BLaER1 treated with 17β-estradiol and CSF1 and Interleukin-3, amounts not matched to agents 10 nM and 100 nM (cell line): ENCODE results near the gene SOX12.
"Not testable (repeated sequence)": the region's sequence is repeated elsewhere in the genome, so short reads cannot be mapped to it uniquely, and the experiment has no call there.

Source experiments
- H3K27ac ChIP-seq, 11 experiments: shearing (Covaris generic); formaldehyde crosslinking; 2 replicates each; pipeline ENCODE4 v1.8.1; 2022
- H3K27me3 ChIP-seq, 11 experiments: shearing (Covaris generic); formaldehyde crosslinking; 2 replicates each; pipeline ENCODE4 v1.8.1; 2022
- H3K36me3 ChIP-seq, 11 experiments: shearing (Covaris generic); formaldehyde crosslinking; 2 replicates each; pipeline ENCODE4 v1.8.1; 2022
- H3K4me1 ChIP-seq, 10 experiments: shearing (Covaris generic); formaldehyde crosslinking; 2 replicates each; pipeline ENCODE4 v1.8.1; 2022
- H3K4me2 ChIP-seq, 11 experiments: shearing (Covaris generic); formaldehyde crosslinking; 2 replicates each; pipeline ENCODE4 v1.8.1; 2022
- H3K4me3 ChIP-seq, 10 experiments: shearing (Covaris generic); formaldehyde crosslinking; 2 replicates each; pipeline ENCODE4 v1.8.1; 2022
- H3K9ac ChIP-seq, 11 experiments: shearing (Covaris generic); formaldehyde crosslinking; 2 replicates each; pipeline ENCODE4 v1.8.1; 2022
- H3K9me3 ChIP-seq, 11 experiments: shearing (Covaris generic); formaldehyde crosslinking; replicated peaks in 1 of 11; 2 replicates each; pipeline ENCODE4 v1.8.1; 2022
- H4K20me1 ChIP-seq, 11 experiments: shearing (Covaris generic); formaldehyde crosslinking; 2 replicates each; pipeline ENCODE4 v1.8.1; 2022
- Cebpa-rat ChIP-seq, 11 experiments: shearing (Covaris generic); IDR thresholded peaks; 2 replicates each; pipeline ENCODE4 v1.8.1; 2022

SOX12 gene

GRCh38 chr20:347317-347639 is 21.9 kb downstream of the SOX12 start:
- Histone ChIP-seq H3K9ac (peak overlapping the region; percentile 79 to 93 (median 85)), H3K4me1 (peaks cover 14 to 27% (median 22%) of the 10 kb centered on the region in 10 experiments), H3K4me2 (peak overlapping the region; percentile 83 to 97 (median 92)), H3K4me3 (peak overlapping the region; percentile 63 to 81 (median 70)), H3K36me3 (peaks cover 0 to 50% (median 6%) of the 10 kb centered on the region in 11 experiments; a peak in 8 of 22 replicates), H3K27me3 (no peaks in the 10 kb centered on the region), H4K20me1 (peaks cover 0 to 5% (median 0%) of the 10 kb centered on the region in 11 experiments; a peak in 3 of 22 replicates), H3K9me3 (peaks cover 0 to 16% (median 1%) of the 10 kb centered on the region in 11 experiments; a peak in 11 of 22 replicates), H3K27ac (peak overlapping the region; percentile 63 to 95 (median 86); a peak in 21 of 22 replicates)
- TF ChIP-seq Cebpa-rat (IDR thresholded peaks at IDR 0.05), result no peak

- Histone ChIP-seq H3K27ac (peak overlapping the region; percentile 63 to 95 (median 86)), H4K20me1 (peaks cover 0 to 5% (median 0%) of the 10 kb centered on the region in 11 experiments; a peak in 3 of 22 replicates), H3K27me3 (no peaks in the 10 kb centered on the region), H3K36me3 (peaks cover 0 to 49% (median 6%) of the 10 kb centered on the region in 11 experiments; a peak in 7 of 22 replicates), H3K4me1 (peaks cover 14 to 27% (median 22%) of the 10 kb centered on the region in 10 experiments), H3K4me3 (peak overlapping the region; percentile 63 to 81 (median 70)), H3K9me3 (peaks cover 0 to 10% (median 0%) of the 10 kb centered on the region in 11 experiments; a peak in 8 of 22 replicates), H3K4me2 (peak overlapping the region; percentile 83 to 97 (median 92)), H3K9ac (peak overlapping the region; percentile 79 to 93 (median 85))
- TF ChIP-seq Cebpa-rat (IDR thresholded peaks at IDR 0.05), result no peak
These were observed 22.5 kb downstream of the SOX12 start for GRCh38 chr20:347640-348484.

DNA sequence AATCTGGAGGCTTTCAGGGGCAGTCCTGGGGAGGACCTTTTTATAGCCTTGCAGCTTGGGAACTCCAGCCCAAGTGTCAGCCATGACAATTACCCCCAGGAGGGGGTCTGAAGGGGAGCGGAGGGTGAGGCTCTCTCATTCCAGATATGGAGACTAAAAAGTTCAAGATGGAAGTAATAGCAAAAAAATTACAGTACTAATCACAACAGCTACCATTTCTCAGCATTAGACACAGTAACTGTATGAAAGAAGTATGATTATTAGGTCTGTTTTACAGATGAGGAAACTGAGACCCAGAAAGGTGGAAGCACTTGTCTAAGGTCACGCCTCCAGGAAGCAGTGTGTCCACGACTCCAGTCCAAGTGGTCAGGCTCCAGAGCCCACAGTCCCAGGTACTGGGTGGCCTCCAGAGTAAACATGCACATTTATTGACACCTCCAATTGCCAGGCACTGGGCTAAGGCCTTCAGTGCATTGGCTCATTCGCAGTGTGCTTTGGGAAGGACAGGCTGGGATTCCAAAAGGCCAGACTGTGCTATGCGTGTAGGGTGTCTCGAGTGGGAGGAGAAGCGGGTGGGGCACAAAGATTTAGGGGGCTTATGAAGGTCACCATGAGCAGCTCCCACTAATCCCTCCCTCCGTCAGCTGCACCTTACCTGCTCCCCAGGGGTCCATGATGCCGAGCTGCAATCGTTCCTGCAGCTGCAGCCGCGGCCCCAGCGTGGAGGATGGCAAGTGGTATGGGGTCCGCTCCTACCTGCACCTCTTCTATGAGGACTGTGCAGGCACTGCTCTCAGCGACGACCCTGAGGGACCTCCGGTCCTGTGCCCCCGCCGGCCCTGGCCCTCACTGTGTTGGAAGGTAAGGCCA is 23.9 kb downstream of the SOX12 start:
- peak overlapping the region in 2 of 10 experiments; percentile 71 to 79; a peak in 5 of 20 replicates for H3K4me3 ChIP-seq
- H3K4me2 ChIP-seq, result peak overlapping the region in 9 of 11 experiments; percentile 86 to 97 (median 92); a peak in 16 of 22 replicates
- no peaks in the 10 kb centered on the region for H3K27me3 ChIP-seq
- H3K36me3 ChIP-seq, result peaks cover 0 to 41% (median 6%) of the 10 kb centered on the region in 11 experiments; a peak in 7 of 22 replicates
- peaks cover 14 to 27% (median 22%) of the 10 kb centered on the region in 10 experiments for H3K4me1 ChIP-seq
- no peak for TF ChIP-seq Cebpa-rat (IDR thresholded peaks at IDR 0.05)
- no peaks in the 10 kb centered on the region for H3K9me3 ChIP-seq
- peak overlapping the region in 4 of 11 experiments; percentile 81 to 93 (median 90); a peak in 3 of 22 replicates for H3K9ac ChIP-seq
- H4K20me1 ChIP-seq, result peaks cover 0 to 8% (median 0%) of the 10 kb centered on the region in 11 experiments; a peak in 4 of 22 replicates
- no peak overlapping the region for H3K27ac ChIP-seq

- no peak overlapping the region for H3K4me3 ChIP-seq
- H3K4me1 ChIP-seq, result peaks cover 9 to 35% (median 23%) of the 10 kb centered on the region in 10 experiments
- H3K36me3 ChIP-seq, result peaks cover 0 to 29% (median 0%) of the 10 kb centered on the region in 11 experiments; a peak in 3 of 22 replicates
- no peaks in the 10 kb centered on the region for H3K27me3 ChIP-seq
- no peak overlapping the region for H3K4me2 ChIP-seq
- H4K20me1 ChIP-seq, result peaks cover 0 to 8% (median 0%) of the 10 kb centered on the region in 11 experiments; a peak in 1 of 22 replicates
- no peaks in the 10 kb centered on the region for H3K9me3 ChIP-seq
- H3K27ac ChIP-seq, result peak overlapping the region in 1 of 11 experiments; percentile 3; a peak in 1 of 22 replicates
- peak overlapping the region in 1 of 11 experiments; percentile 2; a peak in 2 of 22 replicates for H3K9ac ChIP-seq
- TF ChIP-seq Cebpa-rat (IDR thresholded peaks at IDR 0.05), result no peak
These were observed 27.8 kb downstream of the SOX12 start for GRCh38 chr20:353166-353565.

- H3K9ac ChIP-seq, result peak overlapping the region in 1 of 11 experiments; percentile 0; a peak in 1 of 22 replicates
- peaks cover 0 to 27% (median 0%) of the 10 kb centered on the region in 11 experiments; a peak in 3 of 22 replicates for H3K36me3 ChIP-seq
- H3K4me3 ChIP-seq, result no peak overlapping the region
- peaks cover 0 to 33% (median 23%) of the 10 kb centered on the region in 10 experiments; a peak in 16 of 20 replicates for H3K4me1 ChIP-seq
- H3K27me3 ChIP-seq, result no peaks in the 10 kb centered on the region
- H3K9me3 ChIP-seq, result no peaks in the 10 kb centered on the region
- H4K20me1 ChIP-seq, result peaks cover 0 to 8% (median 0%) of the 10 kb centered on the region in 11 experiments; a peak in 1 of 22 replicates
- no peak for TF ChIP-seq Cebpa-rat (IDR thresholded peaks at IDR 0.05)
- H3K27ac ChIP-seq, result peak overlapping the region in 1 of 11 experiments; percentile 27; a peak in 1 of 22 replicates
- H3K4me2 ChIP-seq, result no peak overlapping the region
These were observed 29.1 kb downstream of the SOX12 start for GRCh38 chr20:354298-354977.

GRCh38 chr20:356154-356553 is 30.8 kb downstream of the SOX12 start:
- H3K4me2 ChIP-seq, H3K9me3 ChIP-seq, H3K27me3 ChIP-seq, H4K20me1 ChIP-seq, H3K4me3 ChIP-seq: not testable (repeated sequence)
- H3K4me1 ChIP-seq, result peaks cover under 1 to 46% (median 39%) of the 10 kb centered on the region in 10 experiments
- peak overlapping the region in 2 of 11 experiments; percentile 2 to 39; a peak in 2 of 22 replicates for H3K27ac ChIP-seq
- peaks cover 0 to 12% (median 0%) of the 10 kb centered on the region in 11 experiments; a peak in 3 of 22 replicates for H3K36me3 ChIP-seq
- H3K9ac ChIP-seq, result 0 out of 22 replicates have a peak overlapping the region, but pooled peaks of 1 of the 11 experiments have one; percentile 13

- peak overlapping the region in 3 of 11 experiments; percentile 5 to 39 (median 27); a peak in 4 of 22 replicates for H3K27ac ChIP-seq
- peaks cover 0 to 8% (median 0%) of the 10 kb centered on the region in 11 experiments; a peak in 1 of 22 replicates for H4K20me1 ChIP-seq
- peak overlapping the region in 4 of 11 experiments; percentile 51 to 75 (median 60); a peak in 4 of 22 replicates for H3K4me2 ChIP-seq
These were observed 31.4 kb downstream of the SOX12 start for GRCh38 chr20:356745-357144.

More at GRCh38 chr20:356745-357144, 31.4 kb downstream of the SOX12 start:
- peaks cover 6 to 52% (median 44%) of the 10 kb centered on the region in 10 experiments for H3K4me1 ChIP-seq
- no peaks in the 10 kb centered on the region for H3K9me3 ChIP-seq
- TF ChIP-seq Cebpa-rat (IDR thresholded peaks at IDR 0.05), result no peak
- no peak overlapping the region for H3K9ac ChIP-seq
- H3K36me3 ChIP-seq, result peaks cover 0 to 9% (median 0%) of the 10 kb centered on the region in 11 experiments; a peak in 2 of 22 replicates
- H3K4me3 ChIP-seq, result no peak overlapping the region
- no peaks in the 10 kb centered on the region for H3K27me3 ChIP-seq
